HG03108 (cell line): Measurements from ENCODE around the gene IFT43.

Source experiments
- ATAC-seq: cut with Tn5 transposase; IDR thresholded peaks from one replicate; pipeline ENCODE4 v1.9.1; 2021; ENCODE audit warnings: moderate library complexity; ENCODE audit not compliant: unreplicated experiment

The IFT43 gene

DNA sequence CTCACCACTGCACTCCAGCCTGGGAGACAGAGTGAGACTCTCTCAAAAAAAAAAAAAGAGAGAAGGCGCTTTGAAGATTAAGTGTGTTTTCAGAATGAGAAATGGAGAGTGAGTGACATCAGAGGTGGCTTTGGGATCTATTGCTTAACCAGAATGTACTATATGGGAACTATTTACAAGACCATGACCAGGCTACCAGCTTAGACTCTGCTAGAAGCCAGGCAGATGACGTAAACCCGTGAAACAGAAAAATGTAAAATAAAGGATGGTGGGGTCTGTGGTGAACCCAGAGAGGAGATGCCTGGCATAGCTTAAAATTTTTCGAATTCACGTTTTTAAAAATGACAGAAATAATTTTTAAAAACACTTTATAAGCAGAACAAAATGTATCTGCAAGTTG is 82.0 kb downstream of the IFT43 start:
- ATAC-seq = no peak

DNA sequence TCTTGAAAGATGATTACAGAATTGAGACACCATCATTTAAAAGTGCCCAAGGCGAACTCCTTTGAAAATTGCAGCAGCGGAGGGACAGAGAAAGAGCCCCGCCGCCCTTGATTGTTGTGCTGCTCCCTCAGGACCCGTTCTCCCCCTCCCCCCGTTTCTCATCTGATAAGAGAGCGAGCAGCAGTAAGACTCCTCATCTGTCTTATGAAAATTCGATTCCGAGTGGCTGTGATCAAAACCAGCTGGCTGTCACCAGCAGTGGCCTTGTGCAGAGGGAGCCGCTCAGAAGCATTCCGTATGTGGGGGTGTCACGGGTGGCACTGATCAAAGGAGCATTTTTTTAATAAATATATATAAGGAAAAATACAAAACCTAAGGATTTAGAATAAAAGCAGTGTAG is 88.2 kb downstream of the IFT43 start:
- ATAC-seq = no peak

DNA sequence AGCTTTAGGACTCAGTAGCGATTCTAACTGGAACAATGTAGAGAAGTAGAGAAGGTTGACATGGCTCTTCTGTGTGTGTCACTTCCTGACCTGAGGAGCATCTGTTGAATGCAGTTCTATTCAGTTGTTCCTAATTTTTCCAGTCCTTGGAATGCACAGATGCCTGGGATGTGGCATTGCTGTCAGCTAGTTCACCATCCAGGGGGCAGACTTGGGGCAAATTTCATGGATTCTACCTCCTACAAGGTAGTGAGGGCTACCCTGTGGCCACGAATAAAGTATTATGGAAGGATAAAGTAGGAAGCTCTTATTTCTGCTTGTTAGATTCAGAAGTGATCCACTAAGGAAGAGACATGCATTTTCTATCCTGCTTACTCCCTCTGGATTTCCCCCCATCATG is 91.8 kb downstream of the IFT43 start:
- ATAC-seq = no peak

DNA sequence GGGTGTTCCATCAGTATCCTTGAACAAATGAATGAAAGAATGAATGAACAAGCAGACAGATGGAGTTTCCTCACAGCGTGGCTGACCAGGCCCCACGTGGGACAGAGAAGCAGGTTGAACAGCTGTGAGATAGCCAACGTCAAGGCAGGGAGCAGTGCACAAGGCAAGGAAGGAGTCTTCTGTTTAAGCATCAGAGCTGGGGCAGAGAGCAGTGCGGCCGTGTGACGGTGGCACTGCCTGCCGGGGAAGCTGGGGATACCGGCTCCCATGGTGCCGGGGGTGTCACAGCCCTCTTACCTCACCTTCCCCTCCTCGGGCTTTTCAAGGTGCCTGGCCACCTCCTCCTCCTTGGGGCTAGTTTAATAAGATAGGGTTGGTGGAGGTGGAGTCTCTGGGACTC is 92.9 kb downstream of the IFT43 start:
- ATAC-seq = no peak

- no peak for ATAC-seq
These were observed 94.5 kb downstream of the IFT43 start for GRCh38 chr14:76080025-76080424.

- no peak for ATAC-seq
These were observed 94.9 kb downstream of the IFT43 start for GRCh38 chr14:76080471-76080870.

- ATAC-seq = no peak
These were observed 96.1 kb downstream of the IFT43 start for GRCh38 chr14:76081642-76082041.

DNA sequence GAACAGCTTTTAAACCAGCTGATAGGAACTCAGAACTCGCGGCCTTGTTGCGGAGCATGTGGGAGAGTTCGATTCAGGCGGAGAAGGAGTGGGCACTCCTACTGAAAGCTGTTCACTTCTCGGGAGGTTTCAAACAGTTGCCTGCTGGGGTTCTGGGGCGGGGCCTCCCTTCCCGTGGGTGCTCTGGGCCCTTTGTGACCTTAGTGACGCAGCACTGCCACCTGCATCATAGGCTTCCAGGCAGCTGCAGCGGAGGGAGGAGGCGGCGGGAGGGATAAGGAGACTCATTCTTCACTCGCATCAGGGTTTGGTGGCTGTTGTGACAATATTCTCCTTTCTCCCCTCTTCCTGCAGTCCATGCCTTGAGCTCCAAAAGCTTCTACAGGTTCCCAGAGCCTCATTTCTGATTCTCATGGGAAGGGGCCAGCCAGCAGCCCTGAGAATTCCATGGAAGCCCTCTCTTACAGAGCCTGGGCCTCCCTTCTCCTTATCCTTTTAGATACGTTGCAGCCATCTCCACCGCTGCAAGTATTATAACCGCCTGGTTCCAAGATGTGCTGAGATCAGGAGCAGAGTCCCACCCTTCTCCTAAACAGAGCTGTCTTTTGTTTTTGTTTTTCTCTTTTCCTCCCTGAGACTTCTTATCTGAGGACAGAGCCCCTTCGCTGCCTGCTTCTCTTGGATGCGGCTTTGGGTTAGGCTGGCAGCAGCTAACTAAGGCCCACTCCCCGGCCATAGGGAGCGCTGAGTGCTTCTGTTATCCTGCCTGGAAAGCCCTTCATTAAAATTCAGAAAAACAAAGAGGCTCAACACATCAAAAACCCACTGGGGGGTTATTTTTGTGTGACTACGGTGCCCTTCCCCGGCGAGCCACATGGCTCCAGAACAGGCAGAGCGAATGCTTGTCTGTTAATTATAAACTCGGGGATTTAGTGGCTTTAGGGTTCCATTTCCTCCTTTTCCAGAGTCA is 98.5 kb downstream of the IFT43 start:
- ATAC-seq = no peak

DNA sequence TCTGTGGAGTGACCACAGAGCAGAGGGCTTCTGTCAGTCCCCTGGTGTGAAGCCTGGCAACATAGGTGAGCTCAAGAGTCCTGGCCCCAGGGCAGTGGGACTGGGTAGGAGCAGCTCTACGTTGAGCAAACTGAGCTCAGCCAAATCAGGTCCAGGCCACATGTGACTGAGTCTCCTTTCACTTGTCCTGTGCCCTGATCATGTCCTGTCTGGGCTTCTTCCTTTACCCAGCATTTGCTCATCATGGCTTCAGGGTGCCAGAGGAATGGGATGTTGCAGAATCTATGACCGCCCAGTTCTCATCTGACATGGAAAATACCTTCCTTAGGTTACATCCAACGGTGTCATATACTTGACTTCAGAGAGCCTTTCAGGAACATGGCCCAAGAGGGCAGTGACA is 99.8 kb downstream of the IFT43 start:
- ATAC-seq = no peak

GRCh38 chr14:76086636-76087035 is 101.1 kb downstream of the IFT43 start:
- ATAC-seq = no peak

GRCh38 chr14:76088326-76088725 is 102.8 kb downstream of the IFT43 start:
- no peak for ATAC-seq

GRCh38 chr14:76088771-76089571 is 103.4 kb downstream of the IFT43 start:
- ATAC-seq = no peak

GRCh38 chr14:76089575-76089974 is 104.0 kb downstream of the IFT43 start:
- ATAC-seq = no peak

GRCh38 chr14:76090616-76091391 is 105.2 kb downstream of the IFT43 start:
- ATAC-seq = no peak

DNA sequence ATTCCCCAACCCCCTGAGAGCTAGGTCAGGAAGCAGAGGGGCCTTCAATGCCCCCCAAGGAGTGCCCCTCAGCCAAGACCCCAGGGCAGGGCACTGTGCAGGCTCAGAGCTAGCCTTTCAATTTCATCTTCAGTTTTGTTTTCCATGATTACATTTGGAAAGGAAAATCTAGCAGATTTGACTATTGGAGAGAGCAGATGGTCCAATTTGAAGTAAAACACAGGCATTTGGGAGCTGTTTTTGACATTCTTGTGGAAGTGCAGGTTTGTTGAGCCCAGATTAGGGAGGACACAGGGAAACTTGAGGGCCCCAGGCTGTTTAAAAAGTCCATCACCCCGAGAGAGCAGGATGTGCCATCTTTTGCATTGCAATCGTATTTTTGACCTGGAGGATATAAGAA is 107.5 kb downstream of the IFT43 start:
- ATAC-seq = no peak

GRCh38 chr14:76096257-76096656 is 110.7 kb downstream of the IFT43 start:
- ATAC-seq = no peak

- ATAC-seq = no peak
These were observed 112.0 kb downstream of the IFT43 start for GRCh38 chr14:76097547-76097946.

DNA sequence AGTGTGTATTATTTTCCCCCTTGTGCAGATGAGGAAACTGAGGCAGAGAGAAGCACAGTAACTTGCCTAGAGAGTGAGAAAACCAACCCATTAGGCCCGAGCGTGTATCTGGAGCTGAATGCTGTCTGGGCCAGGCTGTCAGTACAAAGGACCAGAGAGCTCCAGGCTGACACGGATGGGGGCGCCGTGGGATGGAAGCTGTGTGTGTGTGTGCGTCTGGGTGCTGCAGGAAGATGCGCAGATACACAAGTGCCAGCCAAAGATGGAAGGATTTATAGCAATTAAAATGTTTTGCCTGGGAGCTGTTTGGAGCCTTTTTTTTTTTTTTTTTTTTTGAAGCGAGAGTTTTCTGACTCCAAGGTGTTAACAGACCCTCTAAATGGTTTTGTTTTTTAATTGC is 112.5 kb downstream of the IFT43 start:
- no peak for ATAC-seq

- no peak for ATAC-seq
These were observed 113.5 kb downstream of the IFT43 start for GRCh38 chr14:76098916-76099675.

DNA sequence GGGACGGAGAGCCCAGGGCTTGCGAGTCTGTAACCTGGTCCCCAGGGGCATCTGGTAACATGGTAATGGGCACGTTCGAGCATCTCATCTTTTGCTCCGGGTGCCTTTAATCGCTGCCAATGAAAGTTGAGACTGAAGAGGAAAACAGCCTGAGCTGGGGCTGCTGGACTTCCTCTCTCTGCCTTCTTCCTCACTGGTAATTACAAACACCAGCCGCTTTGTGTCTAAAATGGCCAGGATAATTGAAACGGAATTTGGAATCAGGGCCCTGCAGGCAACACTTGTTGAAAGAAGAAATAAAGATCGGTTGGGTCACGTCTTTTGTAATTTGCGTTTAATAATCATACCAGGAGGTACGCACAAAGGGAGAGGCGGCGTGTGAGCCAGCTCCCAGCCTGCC is 114.7 kb downstream of the IFT43 start:
- ATAC-seq = no peak
